IMR-90 (cell line): ENCODE data around the gene AKAP13. TPM values are rescaled to one million over a fixed set of nuclear protein-coding genes. Genes with fewer than 3 reads are reported as not detected.

Experiments used
- ATAC-seq: fragments of 200-7000 bp; cut with Tn5 transposase; 2 replicates; pipeline ENCODE4 v1.9.1; 2020; ENCODE audit warnings: low read depth, mild to moderate bottlenecking, moderate library complexity
- BruUV-seq: library from RNA; stranded (reverse); fragments of 400-500 nt; replicated peaks from 2 replicates; lab custom pipeline; 2021; lab: Mats Ljungman, UMichigan
- CTCF ChIA-PET: fragments of 300-600 bp; formaldehyde crosslinking; extraction: SDS; loops from one replicate; lab custom pipeline; 2021; ENCODE audit warnings: antibody characterized with exemption; lab: Yijun Ruan, JAX
- POLR2A ChIA-PET: fragments of 300-600 bp; sonication (Branson Sonifier 250); formaldehyde crosslinking; loops from one replicate; lab custom pipeline; 2022; ENCODE audit warnings: antibody characterized with exemption; ENCODE audit not compliant: unreplicated experiment; lab: Charles Lee
- DNase-seq: peaks from one replicate; pipeline ENCODE4 v3.0.0; 2013
- H2AFZ ChIP-seq: replicated peaks from 2 replicates; pipeline ENCODE3; 2013; ENCODE audit warnings: low read length, mild to moderate bottlenecking; ENCODE audit not compliant: poor library complexity
- H2AK5ac ChIP-seq: 2 replicates; pipeline ENCODE4 v1.6.1; 2013; ENCODE audit warnings: low read depth, low read length, inconsistent platforms
- H2AK9ac ChIP-seq: replicated peaks from 2 replicates; pipeline ENCODE3; 2013; ENCODE audit warnings: mild to moderate bottlenecking, low read depth, low read length, moderate library complexity; ENCODE audit not compliant: poor library complexity
- H2BK120ac ChIP-seq: 2 replicates; pipeline ENCODE4 v1.6.1; 2013; ENCODE audit warnings: low read depth, low read length, inconsistent platforms
- H2BK15ac ChIP-seq: 3 replicates; pipeline ENCODE4 v1.6.1; 2013; ENCODE audit warnings: low read depth, low read length, inconsistent platforms
- H2BK20ac ChIP-seq: 2 replicates; pipeline ENCODE4 v1.6.1; 2013; ENCODE audit warnings: low read depth, mild to moderate bottlenecking, inconsistent platforms, low read length, moderate library complexity
- H2BK5ac ChIP-seq: 2 replicates; pipeline ENCODE4 v1.6.1; 2013; ENCODE audit warnings: mild to moderate bottlenecking, low read depth, low read length, inconsistent platforms; ENCODE audit not compliant: poor library complexity, severe bottlenecking
- H3K14ac ChIP-seq: replicated peaks from 2 replicates; pipeline ENCODE4 v1.6.1; 2013; ENCODE audit warnings: low read depth, low read length, inconsistent platforms
- H3K18ac ChIP-seq: 2 replicates; pipeline ENCODE4 v1.6.1; 2013; ENCODE audit warnings: low read depth, low read length, control low read depth
- H3K23ac ChIP-seq: 2 replicates; pipeline ENCODE4 v1.6.1; 2013; ENCODE audit warnings: low read depth, low read length, inconsistent platforms
- H3K27ac ChIP-seq: 2 replicates; pipeline ENCODE4 v1.5.1; 2013; ENCODE audit warnings: mild to moderate bottlenecking, control low read depth, low read length; ENCODE audit not compliant: insufficient read depth
- H3K27me3 ChIP-seq: 2 replicates; pipeline ENCODE4 v1.6.1; 2013; ENCODE audit warnings: low read length; ENCODE audit not compliant: control insufficient read depth, insufficient read depth
- H3K36me3 ChIP-seq: 2 replicates; pipeline ENCODE4 v1.6.1; 2013; ENCODE audit warnings: low read length, mixed read lengths; ENCODE audit not compliant: control insufficient read depth, insufficient read depth
- H3K4ac ChIP-seq: 2 replicates; pipeline ENCODE4 v1.6.1; 2013; ENCODE audit warnings: low read depth, low read length, inconsistent platforms
- H3K4me1 ChIP-seq: 2 replicates; pipeline ENCODE4 v1.6.1; 2013; ENCODE audit warnings: low read length, mixed read lengths; ENCODE audit not compliant: control insufficient read depth, insufficient read depth
- H3K4me2 ChIP-seq: 2 replicates; pipeline ENCODE4 v1.6.1; 2013; ENCODE audit warnings: low read depth, mild to moderate bottlenecking, control low read depth, low read length, moderate library complexity
- H3K4me3 ChIP-seq: 2 replicates; pipeline ENCODE4 v1.5.1; 2013; ENCODE audit warnings: low read depth, mild to moderate bottlenecking, control low read depth, low read length, moderate library complexity; ENCODE audit not compliant: insufficient read depth
- H3K56ac ChIP-seq: 2 replicates; pipeline ENCODE4 v1.6.1; 2013; ENCODE audit warnings: low read length, inconsistent platforms; ENCODE audit not compliant: insufficient read depth; ENCODE audit errors: extremely low read depth
- H3K79me1 ChIP-seq, 2 experiments: 2 replicates each; pipeline ENCODE4 v1.6.1; 2013; ENCODE audit warnings: low read length in 2 of 2, inconsistent platforms in 1 of 2, low read depth in 1 of 2
- H3K9ac ChIP-seq: 2 replicates; pipeline ENCODE4 v1.6.1; 2013; ENCODE audit warnings: low read depth, low read length, control low read depth
- H3K9me1 ChIP-seq: 2 replicates; pipeline ENCODE4 v1.6.1; 2013; ENCODE audit warnings: low read length, inconsistent platforms; ENCODE audit not compliant: insufficient read depth
- H3K9me3 ChIP-seq: 2 replicates; pipeline ENCODE4 v1.6.1; 2013; ENCODE audit warnings: low read length; ENCODE audit not compliant: control insufficient read depth, insufficient read depth
- H4K20me1 ChIP-seq: 2 replicates; pipeline ENCODE4 v1.6.1; 2013; ENCODE audit warnings: low read length, inconsistent platforms; ENCODE audit not compliant: insufficient read depth
- H4K5ac ChIP-seq: 2 replicates; pipeline ENCODE4 v1.6.1; 2013; ENCODE audit warnings: mild to moderate bottlenecking, low read depth, low read length, control low read depth
- H4K8ac ChIP-seq, 2 experiments: 2 replicates each; pipeline ENCODE4 v1.6.1; 2013; ENCODE audit warnings: low read depth in 2 of 2, low read length in 2 of 2, control low read depth in 1 of 2, inconsistent platforms in 1 of 2
- H4K91ac ChIP-seq: 2 replicates; pipeline ENCODE4 v1.6.1; 2013; ENCODE audit warnings: low read depth, low read length, inconsistent platforms; ENCODE audit not compliant: insufficient read depth
- CEBPB ChIP-seq: IDR thresholded peaks from 2 replicates; pipeline ENCODE4 v1.6.1; 2012; ENCODE audit warnings: low read depth, low read length, improper control_type of control experiment
- ELK1 ChIP-seq: fragments of 150-350 bp; IDR thresholded peaks from 2 replicates; pipeline ENCODE4 v1.6.1; 2016; ENCODE audit warnings: low read depth, mild to moderate bottlenecking, low read length, moderate library complexity, borderline replicate concordance
- MAFK ChIP-seq: IDR thresholded peaks from 2 replicates; pipeline ENCODE4 v1.6.1; 2012; ENCODE audit warnings: low read depth, low read length, improper control_type of control experiment
- MAZ ChIP-seq: IDR thresholded peaks from 2 replicates; pipeline ENCODE4 v1.6.1; 2012; ENCODE audit warnings: low read depth, mild to moderate bottlenecking, low read length, improper control_type of control experiment, moderate library complexity, borderline replicate concordance
- MXI1 ChIP-seq: IDR thresholded peaks from 2 replicates; pipeline ENCODE4 v1.6.1; 2012; ENCODE audit warnings: low read depth, mild to moderate bottlenecking, low read length, moderate library complexity, borderline replicate concordance
- POLR2A ChIP-seq: IDR thresholded peaks from 2 replicates; pipeline ENCODE4 v1.6.1; 2012; ENCODE audit warnings: mild to moderate bottlenecking, low read depth, low read length
- SMC3 ChIP-seq: fragments of 150-350 bp; IDR thresholded peaks from 2 replicates; pipeline ENCODE4 v1.6.1; 2016; ENCODE audit warnings: low read depth, mild to moderate bottlenecking, antibody characterized with exemption, low read length, moderate library complexity
- USF2 ChIP-seq: fragments of 150-350 bp; IDR thresholded peaks from 2 replicates; pipeline ENCODE4 v1.6.1; 2017; ENCODE audit warnings: mild to moderate bottlenecking, antibody characterized with exemption, low read length, low read depth
- WGBS, 2 experiments: methylation state at CpG; one replicate each; pipeline versions ENCODE4 v1.1.5 to v1.1.7; 2013; ENCODE audit warnings: missing lambda C conversion rate in 2 of 2; ENCODE audit not compliant: insufficient read length in 1 of 2; ENCODE audit errors: extremely low coverage in 2 of 2; 5-methylcytosine and 5-hydroxymethylcytosine counted together
- dilution Hi-C: fragments of 300-500 bp; cut with HindIII; formaldehyde crosslinking; loops from one replicate; pipeline ENCODE4 v1.14.3; 2018; ENCODE audit warnings: low sequenced_read_pairs; ENCODE audit not compliant: unreplicated experiment
- in situ Hi-C: fragments of 300-500 bp; cut with MboI; formaldehyde crosslinking; loops from 3 replicates; pipeline ENCODE4 v1.14.3; 2019; ENCODE audit warnings: low sequenced_read_pairs, inconsistent platforms, mixed read lengths
- intact Hi-C: fragments of 100-400 bp; cut with micrococcal nuclease; formaldehyde crosslinking; loops from 2 replicates; pipeline ENCODE4 v1.10.0; 2022
- polyA plus RNA-seq, 3 experiments: library from polyadenylated mRNA; depleted of rRNA; stranded (reverse); fragments of >200 nt; gene quantifications; 2 replicates each; pipeline ENCODE4 v1.2.3, GENCODE V29; 2012; ENCODE audit warnings: low replicate concordance in 1 of 3
- total RNA-seq: library from RNA; depleted of rRNA; stranded (reverse); fragments of >200 nt; gene quantifications from 2 replicates; pipeline ENCODE4 v1.2.3, GENCODE V29; 2012

Gene AKAP13
- total and polyA plus RNA-seq, 2 of the 4 experiments (the other 2 are of a cell fraction) = 10.4 to 46.4 TPM

GRCh38 chr15:85692321-85692720, 311.9 kb downstream of the AKAP13 start (continued):
- TF ChIP-seq ELK1 = no peak
- TF ChIP-seq POLR2A = no peak

- dilution Hi-C loops = no loop called here
- Histone ChIP-seq H2BK5ac (no peak overlapping the region), H3K9me3 (no peaks in the 10 kb centered on the region), H2AK5ac (no peak overlapping the region), H4K91ac (no peak overlapping the region), H2BK20ac (no peak overlapping the region), H3K14ac (no peak overlapping the region), H3K36me3 (peaks cover 6% of the 10 kb centered on the region), H3K4me1 (peaks cover 2% of the 10 kb centered on the region; the same call in 1 of the 2 replicates), H3K27ac (no peak overlapping the region), H3K4me2 (no peak overlapping the region), H2AFZ (no peak overlapping the region), H3K4me3 (no peak overlapping the region), H2BK15ac (no peak overlapping the region), H3K9me1 (peaks cover 6% of the 10 kb centered on the region; the same call in 1 of the 2 replicates), H3K9ac (no peak overlapping the region), H2AK9ac (no peak overlapping the region), H3K23ac (no peak overlapping the region), H2BK120ac (no peak overlapping the region), H3K56ac (no peak overlapping the region), H3K79me1 (peaks cover 13 to 16% of the 10 kb centered on the region in 2 experiments; a peak in 3 of 4 replicates), H3K4ac (no peak overlapping the region), H3K18ac (no peak overlapping the region), H3K27me3 (no peaks in the 10 kb centered on the region), H4K8ac (no peak overlapping the region), H4K20me1 (no peaks in the 10 kb centered on the region), H4K5ac (no peak overlapping the region)
- ChIA-PET CTCF (no interaction called here), POLR2A (interaction anchor here (0.7 kb wide), 1 partner anchor 93 kb away, joined by 10 read pairs; no protein-coding TSS in a partner anchor)
- no peak for DNase-seq
- ATAC-seq = no peak
- BruUV-seq = no TSS peak
- 100% methylated on average over 1 of the region's 5 CpGs; no CpG with 5 or more reads in 1 of the 2 experiments for WGBS, 2 experiments
- TF ChIP-seq MAZ (no peak), USF2 (no peak), CEBPB (no peak), MAFK (no peak), MXI1 (no peak), ELK1 (no peak), SMC3 (no peak)
- intact Hi-C loops = no loop called here
- in situ Hi-C loops = no loop called here
These were observed 312.5 kb downstream of the AKAP13 start for GRCh38 chr15:85692873-85693272.
